ENCODE results near the gene ARID1B. TPM values are rescaled to one million over a fixed set of nuclear protein-coding genes. Genes with fewer than 3 reads are reported as not detected.

The ARID1B gene
- total RNA-seq, 1 donor: 55.0 TPM

DNA sequence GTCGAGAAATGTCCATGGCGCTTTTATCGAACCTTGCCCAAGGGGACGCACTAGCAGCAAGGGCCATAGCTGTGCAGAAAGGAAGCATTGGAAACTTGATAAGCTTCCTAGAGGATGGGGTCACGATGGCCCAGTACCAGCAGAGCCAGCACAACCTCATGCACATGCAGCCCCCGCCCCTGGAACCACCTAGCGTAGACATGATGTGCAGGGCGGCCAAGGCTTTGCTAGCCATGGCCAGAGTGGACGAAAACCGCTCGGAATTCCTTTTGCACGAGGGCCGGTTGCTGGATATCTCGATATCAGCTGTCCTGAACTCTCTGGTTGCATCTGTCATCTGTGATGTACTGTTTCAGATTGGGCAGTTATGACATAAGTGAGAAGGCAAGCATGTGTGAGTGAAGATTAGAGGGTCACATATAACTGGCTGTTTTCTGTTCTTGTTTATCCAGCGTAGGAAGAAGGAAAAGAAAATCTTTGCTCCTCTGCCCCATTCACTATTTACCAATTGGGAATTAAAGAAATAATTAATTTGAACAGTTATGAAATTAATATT, 430.4 kb downstream of the ARID1B start:
- DNase-seq (ENCODE audit: insufficient read length, low spot score, missing footprints): no peak
- no peaks in the 10 kb centered on the region for H3K79me2 ChIP-seq (ENCODE audit: insufficient read depth, low read length)
- no peak overlapping the region for H3K4me2 ChIP-seq (ENCODE audit: insufficient read depth, low read length)
- H3K4me3 ChIP-seq (ENCODE audit: insufficient read depth, low read length): no peak overlapping the region
- H3K36me3 ChIP-seq (ENCODE audit: insufficient read depth, low read length): peaks cover 38% of the 10 kb centered on the region
- no peaks in the 10 kb centered on the region for H4K20me1 ChIP-seq (ENCODE audit: insufficient read depth, low read length)
- TF ChIP-seq, protein P1, sequence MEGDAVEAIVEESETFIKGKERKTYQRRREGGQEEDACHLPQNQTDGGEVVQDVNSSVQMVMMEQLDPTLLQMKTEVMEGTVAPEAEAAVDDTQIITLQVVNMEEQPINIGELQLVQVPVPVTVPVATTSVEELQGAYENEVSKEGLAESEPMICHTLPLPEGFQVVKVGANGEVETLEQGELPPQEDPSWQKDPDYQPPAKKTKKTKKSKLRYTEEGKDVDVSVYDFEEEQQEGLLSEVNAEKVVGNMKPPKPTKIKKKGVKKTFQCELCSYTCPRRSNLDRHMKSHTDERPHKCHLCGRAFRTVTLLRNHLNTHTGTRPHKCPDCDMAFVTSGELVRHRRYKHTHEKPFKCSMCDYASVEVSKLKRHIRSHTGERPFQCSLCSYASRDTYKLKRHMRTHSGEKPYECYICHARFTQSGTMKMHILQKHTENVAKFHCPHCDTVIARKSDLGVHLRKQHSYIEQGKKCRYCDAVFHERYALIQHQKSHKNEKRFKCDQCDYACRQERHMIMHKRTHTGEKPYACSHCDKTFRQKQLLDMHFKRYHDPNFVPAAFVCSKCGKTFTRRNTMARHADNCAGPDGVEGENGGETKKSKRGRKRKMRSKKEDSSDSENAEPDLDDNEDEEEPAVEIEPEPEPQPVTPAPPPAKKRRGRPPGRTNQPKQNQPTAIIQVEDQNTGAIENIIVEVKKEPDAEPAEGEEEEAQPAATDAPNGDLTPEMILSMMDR (IDR thresholded peaks at IDR 0.05; ENCODE audit: extremely low read depth, low read depth, low read length): no peak
- no peaks in the 10 kb centered on the region for H3K27me3 ChIP-seq (ENCODE audit: insufficient read depth, low read length)
- H2AFZ ChIP-seq (ENCODE audit: low read length): no peak overlapping the region
- no peaks in the 10 kb centered on the region for H3K9me3 ChIP-seq (ENCODE audit: low read depth, low read length)
- no peaks in the 10 kb centered on the region for H3K4me1 ChIP-seq (ENCODE audit: insufficient read depth, low read length)
- no peak overlapping the region for H3K27ac ChIP-seq (ENCODE audit: low read depth, low read length)

DNA sequence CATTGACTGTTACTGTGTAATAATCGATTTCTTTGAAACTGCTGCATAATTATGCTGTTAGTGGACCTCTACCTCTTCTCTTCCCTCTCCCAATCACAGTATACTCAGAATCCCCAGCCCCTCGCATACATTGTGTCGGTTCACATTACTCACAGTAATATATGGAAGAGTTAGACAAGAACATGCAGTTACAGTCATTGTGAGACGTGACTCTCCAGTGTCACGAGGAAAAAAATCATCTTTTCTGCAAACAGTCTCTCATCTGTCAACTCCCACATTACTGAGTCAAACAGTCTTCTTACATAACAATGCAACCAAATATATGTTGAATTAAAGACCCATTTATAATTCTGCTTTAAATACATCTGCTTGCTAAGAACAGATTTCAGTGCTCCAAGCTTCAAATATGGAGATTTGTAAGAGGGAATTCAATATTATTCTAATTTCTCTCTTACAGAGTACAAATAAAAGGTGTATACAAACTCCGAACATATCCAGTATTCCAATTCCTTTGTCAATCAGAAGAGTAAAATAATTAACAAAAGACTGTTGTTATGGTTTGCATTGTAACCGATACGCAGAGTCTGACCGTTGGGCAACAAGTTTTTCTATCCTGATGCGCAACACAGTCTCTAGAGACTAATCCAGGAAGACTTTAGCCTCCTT, 432.8 kb downstream of the ARID1B start:
- no peaks in the 10 kb centered on the region for H4K20me1 ChIP-seq (ENCODE audit: insufficient read depth, low read length)
- no peak for DNase-seq (ENCODE audit: insufficient read length, low spot score, missing footprints)
- TF ChIP-seq, protein P1 (IDR thresholded peaks at IDR 0.05; ENCODE audit: extremely low read depth, low read depth, low read length): no peak
- no peak overlapping the region for H3K4me3 ChIP-seq (ENCODE audit: insufficient read depth, low read length)
- H3K4me1 ChIP-seq (ENCODE audit: insufficient read depth, low read length): no peaks in the 10 kb centered on the region
- no peak overlapping the region for H3K27ac ChIP-seq (ENCODE audit: low read depth, low read length)
- H3K4me2 ChIP-seq (ENCODE audit: insufficient read depth, low read length): no peak overlapping the region
- peaks cover 24% of the 10 kb centered on the region for H3K36me3 ChIP-seq (ENCODE audit: insufficient read depth, low read length)
- H2AFZ ChIP-seq (ENCODE audit: low read length): no peak overlapping the region
- H3K9me3 ChIP-seq (ENCODE audit: low read depth, low read length): no peaks in the 10 kb centered on the region
- H3K27me3 ChIP-seq (ENCODE audit: insufficient read depth, low read length): no peaks in the 10 kb centered on the region
- no peaks in the 10 kb centered on the region for H3K79me2 ChIP-seq (ENCODE audit: insufficient read depth, low read length)

DNA sequence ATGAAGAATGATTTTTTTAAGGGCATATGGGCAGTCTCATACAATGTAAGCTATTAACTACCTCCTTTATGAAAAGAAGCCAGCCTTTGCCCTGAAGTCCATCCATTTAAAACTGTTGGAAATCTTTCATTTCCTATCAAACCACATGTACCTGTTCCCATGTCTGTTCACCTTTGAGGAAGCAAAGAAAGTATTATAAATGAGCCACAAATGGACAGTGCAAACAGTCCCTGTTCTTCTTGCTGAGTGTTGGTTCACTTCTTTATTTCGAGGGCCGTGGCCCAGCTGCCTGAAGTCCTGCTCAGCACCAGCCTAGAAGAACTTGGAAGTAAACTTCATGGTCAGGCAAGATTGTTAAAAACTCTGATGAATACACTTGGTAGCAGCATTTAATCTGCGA, 433.8 kb downstream of the ARID1B start:
- no peak overlapping the region for H3K4me2 ChIP-seq (ENCODE audit: insufficient read depth, low read length)
- TF ChIP-seq, protein P1 (IDR thresholded peaks at IDR 0.05; ENCODE audit: extremely low read depth, low read depth, low read length): no peak
- H3K79me2 ChIP-seq (ENCODE audit: insufficient read depth, low read length): no peaks in the 10 kb centered on the region
- no peak overlapping the region for H3K4me3 ChIP-seq (ENCODE audit: insufficient read depth, low read length)
- H4K20me1 ChIP-seq (ENCODE audit: insufficient read depth, low read length): no peaks in the 10 kb centered on the region
- H2AFZ ChIP-seq (ENCODE audit: low read length): no peak overlapping the region
- no peaks in the 10 kb centered on the region for H3K27me3 ChIP-seq (ENCODE audit: insufficient read depth, low read length)
- no peaks in the 10 kb centered on the region for H3K4me1 ChIP-seq (ENCODE audit: insufficient read depth, low read length)
- no peak for DNase-seq (ENCODE audit: insufficient read length, low spot score, missing footprints)
- no peak overlapping the region for H3K27ac ChIP-seq (ENCODE audit: low read depth, low read length)
- no peaks in the 10 kb centered on the region for H3K9me3 ChIP-seq (ENCODE audit: low read depth, low read length)
- H3K36me3 ChIP-seq (ENCODE audit: insufficient read depth, low read length): peaks cover 19% of the 10 kb centered on the region

DNA sequence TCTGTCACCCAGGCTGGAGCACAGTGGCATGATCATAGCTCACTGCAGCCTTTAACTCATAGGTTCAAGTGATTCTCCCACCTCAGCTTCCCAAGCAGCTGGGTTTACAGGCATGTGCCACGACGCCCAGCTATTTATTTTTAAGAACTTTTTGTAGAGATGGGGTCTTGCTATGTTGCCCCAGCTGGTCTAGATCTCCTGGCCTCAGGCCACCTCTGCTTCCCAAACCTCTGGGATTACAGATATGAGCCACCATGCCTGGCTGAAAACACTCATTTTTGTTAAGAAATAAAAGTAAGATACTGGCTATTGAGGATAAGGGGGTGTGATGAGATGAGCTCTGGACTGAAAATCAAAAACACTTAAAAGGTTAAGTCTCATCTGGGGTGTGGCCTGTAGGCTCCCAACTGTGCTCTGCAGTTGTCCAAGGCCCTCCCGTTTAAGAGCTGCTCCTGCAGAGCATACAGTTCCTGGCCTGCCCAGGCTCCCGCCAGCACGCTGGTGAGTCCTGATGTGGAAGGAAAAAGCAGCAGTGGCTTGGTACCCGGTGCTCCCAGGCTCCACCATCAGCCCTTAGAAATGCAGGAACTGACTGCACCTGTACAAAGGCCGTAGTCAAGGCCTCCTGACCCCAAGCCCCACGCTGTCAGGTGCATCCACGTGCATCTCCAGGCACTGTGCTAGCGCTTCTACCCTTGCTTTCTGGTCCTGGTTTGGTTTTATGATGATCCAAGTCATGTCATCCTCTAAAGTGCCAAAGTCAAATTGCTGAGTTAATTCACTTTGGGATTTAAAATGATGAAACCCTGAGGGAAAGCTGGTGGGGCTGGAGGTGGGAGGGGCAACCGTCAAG, 434.7 kb downstream of the ARID1B start:
- H3K36me3 ChIP-seq (ENCODE audit: insufficient read depth, low read length): peaks cover 11% of the 10 kb centered on the region
- TF ChIP-seq, protein P1 (IDR thresholded peaks at IDR 0.05; ENCODE audit: extremely low read depth, low read depth, low read length): no peak
- H3K4me3 ChIP-seq (ENCODE audit: insufficient read depth, low read length): no peak overlapping the region
- no peak for DNase-seq (ENCODE audit: insufficient read length, low spot score, missing footprints)
- H3K4me2 ChIP-seq (ENCODE audit: insufficient read depth, low read length): no peak overlapping the region
- no peaks in the 10 kb centered on the region for H3K9me3 ChIP-seq (ENCODE audit: low read depth, low read length)
- no peaks in the 10 kb centered on the region for H3K79me2 ChIP-seq (ENCODE audit: insufficient read depth, low read length)
- H3K4me1 ChIP-seq (ENCODE audit: insufficient read depth, low read length): no peaks in the 10 kb centered on the region
- no peaks in the 10 kb centered on the region for H4K20me1 ChIP-seq (ENCODE audit: insufficient read depth, low read length)
- no peak overlapping the region for H3K27ac ChIP-seq (ENCODE audit: low read depth, low read length)
- H3K27me3 ChIP-seq (ENCODE audit: insufficient read depth, low read length): no peaks in the 10 kb centered on the region
- no peak overlapping the region for H2AFZ ChIP-seq (ENCODE audit: low read length)
